SK-N-SH (cell line): ENCODE data around the gene SLC35E2B.

ENCODE experiments used
- EP300 ChIP-seq, 2 experiments: IDR thresholded peaks; 2 replicates each; pipeline versions ENCODE4 v1.4.0 to v1.6.1; 2012; ENCODE audit warnings: borderline replicate concordance in 1 of 2, low read depth in 1 of 2, low read length in 1 of 2
- FOXM1 ChIP-seq: IDR thresholded peaks from 2 replicates; pipeline ENCODE4 v1.4.0; 2012; ENCODE audit warnings: low read depth, mild to moderate bottlenecking
- TF ChIP-seq, protein P1 (sequence below): fragments of 200-600 bp; sonication (generic); IDR thresholded peaks from 2 replicates; pipeline ENCODE4 v1.6.1; 2017; ENCODE audit warnings: antibody characterized with exemption, mild to moderate bottlenecking, moderate library complexity
- TF ChIP-seq, protein P2 (sequence below): fragments of 150-350 bp; IDR thresholded peaks from 2 replicates; pipeline ENCODE4 v1.6.1; 2017; ENCODE audit warnings: antibody characterized with exemption, low read length, low read depth, borderline replicate concordance

DNA sequence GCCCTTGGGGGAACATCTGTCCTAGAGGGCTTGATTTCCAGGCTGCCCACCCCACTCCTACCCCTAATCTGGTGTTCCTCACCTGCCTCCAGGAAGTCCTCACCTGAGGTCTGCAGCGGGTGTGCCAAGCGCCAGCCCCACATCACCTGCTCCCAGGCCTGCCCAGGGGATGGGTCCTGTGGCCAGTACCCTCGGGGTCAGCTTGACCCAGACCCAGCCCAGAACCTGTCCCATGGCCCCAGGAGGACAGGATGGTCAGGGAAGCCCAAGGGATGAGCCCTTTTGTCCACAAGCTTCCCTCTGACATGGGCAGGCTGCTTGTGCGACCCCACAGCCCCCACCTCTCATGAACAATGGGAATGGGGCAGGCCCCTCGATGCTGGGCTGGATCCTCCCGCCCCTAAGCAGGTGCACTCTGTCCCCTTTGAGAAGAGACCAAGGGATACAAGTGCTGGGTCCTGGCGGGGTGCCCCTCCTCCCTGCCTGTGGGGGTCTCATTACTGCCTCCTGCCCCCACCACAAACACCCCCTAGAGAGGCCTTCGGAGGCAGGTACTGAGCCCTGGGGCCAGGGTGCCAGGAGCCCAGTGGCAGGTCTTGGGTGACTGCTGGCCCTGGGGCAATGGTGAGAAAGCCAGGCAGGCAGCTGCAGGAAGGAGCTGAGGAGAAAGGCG lies 74.1 kb downstream of the SLC35E2B start:
- TF ChIP-seq, protein P1, sequence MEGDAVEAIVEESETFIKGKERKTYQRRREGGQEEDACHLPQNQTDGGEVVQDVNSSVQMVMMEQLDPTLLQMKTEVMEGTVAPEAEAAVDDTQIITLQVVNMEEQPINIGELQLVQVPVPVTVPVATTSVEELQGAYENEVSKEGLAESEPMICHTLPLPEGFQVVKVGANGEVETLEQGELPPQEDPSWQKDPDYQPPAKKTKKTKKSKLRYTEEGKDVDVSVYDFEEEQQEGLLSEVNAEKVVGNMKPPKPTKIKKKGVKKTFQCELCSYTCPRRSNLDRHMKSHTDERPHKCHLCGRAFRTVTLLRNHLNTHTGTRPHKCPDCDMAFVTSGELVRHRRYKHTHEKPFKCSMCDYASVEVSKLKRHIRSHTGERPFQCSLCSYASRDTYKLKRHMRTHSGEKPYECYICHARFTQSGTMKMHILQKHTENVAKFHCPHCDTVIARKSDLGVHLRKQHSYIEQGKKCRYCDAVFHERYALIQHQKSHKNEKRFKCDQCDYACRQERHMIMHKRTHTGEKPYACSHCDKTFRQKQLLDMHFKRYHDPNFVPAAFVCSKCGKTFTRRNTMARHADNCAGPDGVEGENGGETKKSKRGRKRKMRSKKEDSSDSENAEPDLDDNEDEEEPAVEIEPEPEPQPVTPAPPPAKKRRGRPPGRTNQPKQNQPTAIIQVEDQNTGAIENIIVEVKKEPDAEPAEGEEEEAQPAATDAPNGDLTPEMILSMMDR = no peak
- no peak for TF ChIP-seq FOXM1
- no peak for TF ChIP-seq EP300 (IDR thresholded peaks at IDR 0.05; ENCODE audit: borderline replicate concordance in 1 of 2, low read depth in 1 of 2, low read length in 1 of 2)
- TF ChIP-seq, protein P2, sequence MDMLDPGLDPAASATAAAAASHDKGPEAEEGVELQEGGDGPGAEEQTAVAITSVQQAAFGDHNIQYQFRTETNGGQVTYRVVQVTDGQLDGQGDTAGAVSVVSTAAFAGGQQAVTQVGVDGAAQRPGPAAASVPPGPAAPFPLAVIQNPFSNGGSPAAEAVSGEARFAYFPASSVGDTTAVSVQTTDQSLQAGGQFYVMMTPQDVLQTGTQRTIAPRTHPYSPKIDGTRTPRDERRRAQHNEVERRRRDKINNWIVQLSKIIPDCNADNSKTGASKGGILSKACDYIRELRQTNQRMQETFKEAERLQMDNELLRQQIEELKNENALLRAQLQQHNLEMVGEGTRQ = no peak
